ENCODE measurements around the gene RPP25L. TPM values are rescaled to one million over a fixed set of nuclear protein-coding genes. Genes with fewer than 3 reads are reported as not detected.

RPP25L gene
- total RNA-seq, 2 donors from 2014 or later, result 37.0 to 54.4 TPM

DNA sequence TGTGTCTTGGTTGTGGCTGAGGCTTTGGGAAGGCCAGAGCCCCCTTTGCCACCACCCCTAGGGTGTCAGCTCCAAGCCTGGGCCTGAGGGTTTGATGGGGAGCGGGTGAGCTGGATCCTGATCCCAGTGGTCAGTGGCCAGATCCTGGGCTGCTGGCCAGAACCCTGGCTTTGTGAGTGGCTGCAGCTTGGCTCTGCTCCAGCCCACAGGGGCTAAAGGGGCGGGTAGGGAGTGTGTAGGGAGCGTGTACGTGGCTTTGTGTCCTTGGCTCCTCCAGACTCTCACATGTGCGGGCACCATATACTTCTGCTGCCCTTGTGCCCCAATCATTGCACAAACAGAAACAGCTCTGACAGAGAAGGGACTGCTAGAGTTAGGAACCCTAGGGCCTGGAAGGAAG, 38.9 kb upstream of the RPP25L start:
- DNase-seq, result no peak
- Histone ChIP-seq H3K27me3 (no peaks in the 10 kb centered on the region), H3K27ac (peak overlapping the region; percentile 79), H3K9ac (ENCODE audit: low read depth in 2 of 2, low read length in 2 of 2) (no peak overlapping the region), H3K4me1 (peaks cover 14% of the 10 kb centered on the region), H3K36me3 (no peaks in the 10 kb centered on the region), H3K9me3 (no peaks in the 10 kb centered on the region), H3K4me3 (no peak overlapping the region)
- TF ChIP-seq, protein P1, sequence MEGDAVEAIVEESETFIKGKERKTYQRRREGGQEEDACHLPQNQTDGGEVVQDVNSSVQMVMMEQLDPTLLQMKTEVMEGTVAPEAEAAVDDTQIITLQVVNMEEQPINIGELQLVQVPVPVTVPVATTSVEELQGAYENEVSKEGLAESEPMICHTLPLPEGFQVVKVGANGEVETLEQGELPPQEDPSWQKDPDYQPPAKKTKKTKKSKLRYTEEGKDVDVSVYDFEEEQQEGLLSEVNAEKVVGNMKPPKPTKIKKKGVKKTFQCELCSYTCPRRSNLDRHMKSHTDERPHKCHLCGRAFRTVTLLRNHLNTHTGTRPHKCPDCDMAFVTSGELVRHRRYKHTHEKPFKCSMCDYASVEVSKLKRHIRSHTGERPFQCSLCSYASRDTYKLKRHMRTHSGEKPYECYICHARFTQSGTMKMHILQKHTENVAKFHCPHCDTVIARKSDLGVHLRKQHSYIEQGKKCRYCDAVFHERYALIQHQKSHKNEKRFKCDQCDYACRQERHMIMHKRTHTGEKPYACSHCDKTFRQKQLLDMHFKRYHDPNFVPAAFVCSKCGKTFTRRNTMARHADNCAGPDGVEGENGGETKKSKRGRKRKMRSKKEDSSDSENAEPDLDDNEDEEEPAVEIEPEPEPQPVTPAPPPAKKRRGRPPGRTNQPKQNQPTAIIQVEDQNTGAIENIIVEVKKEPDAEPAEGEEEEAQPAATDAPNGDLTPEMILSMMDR (IDR thresholded peaks at IDR 0.05), result no peak
- intact Hi-C loops (cut with DNase I), result no loop called here

DNA sequence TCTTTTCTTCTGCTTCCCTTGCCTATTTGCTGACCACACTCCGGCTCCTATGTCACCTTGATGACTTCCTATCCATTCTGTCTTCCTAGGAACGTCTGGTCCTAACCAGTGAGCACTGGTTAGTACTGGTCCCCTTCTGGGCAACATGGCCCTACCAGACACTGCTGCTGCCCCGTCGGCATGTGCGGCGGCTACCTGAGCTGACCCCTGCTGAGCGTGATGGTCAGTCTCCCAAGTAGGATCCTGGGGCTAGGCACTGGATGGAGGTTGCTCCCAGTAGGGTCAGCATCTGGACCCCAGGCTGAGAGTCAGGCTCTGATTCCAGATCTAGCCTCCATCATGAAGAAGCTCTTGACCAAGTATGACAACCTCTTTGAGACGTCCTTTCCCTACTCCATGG, 36.8 kb upstream of the RPP25L start:
- no peak for DNase-seq
- Histone ChIP-seq H3K36me3 (no peaks in the 10 kb centered on the region), H3K4me1 (peaks cover 14% of the 10 kb centered on the region), H3K4me3 (no peak overlapping the region), H3K9me3 (no peaks in the 10 kb centered on the region), H3K27ac (no peak overlapping the region), H3K9ac (ENCODE audit: low read depth in 2 of 2, low read length in 2 of 2) (no peak overlapping the region), H3K27me3 (no peaks in the 10 kb centered on the region)
- intact Hi-C loops (cut with DNase I), result no loop called here
- TF ChIP-seq, protein P1 (IDR thresholded peaks at IDR 0.05), result no peak

DNA sequence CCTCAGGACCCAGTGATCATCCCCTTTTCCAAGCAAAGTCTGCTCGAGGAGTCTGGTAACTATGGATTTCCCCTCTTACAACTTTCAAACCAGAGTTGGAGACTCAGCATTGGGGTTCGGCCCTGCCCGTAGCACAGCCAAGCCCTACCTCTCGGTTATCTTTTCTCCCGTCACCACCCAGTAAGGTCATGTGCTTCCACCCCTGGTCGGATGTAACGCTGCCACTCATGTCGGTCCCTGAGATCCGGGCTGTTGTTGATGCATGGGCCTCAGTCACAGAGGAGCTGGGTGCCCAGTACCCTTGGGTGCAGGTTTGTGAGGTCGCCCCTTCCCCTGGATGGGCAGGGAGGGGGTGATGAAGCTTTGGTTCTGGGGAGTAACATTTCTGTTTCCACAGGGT, 35.8 kb upstream of the RPP25L start:
- DNase-seq, result peak; percentile 51
- H3K4me3 ChIP-seq, result peak overlapping the region; percentile 88
- H3K27me3 ChIP-seq, result no peaks in the 10 kb centered on the region
- TF ChIP-seq, protein P1 (IDR thresholded peaks at IDR 0.05), result no peak
- peak overlapping the region; percentile 93 to 95 for H3K9ac ChIP-seq (ENCODE audit: low read depth in 2 of 2, low read length in 2 of 2)
- peaks cover 14% of the 10 kb centered on the region for H3K4me1 ChIP-seq
- H3K9me3 ChIP-seq, result no peaks in the 10 kb centered on the region
- intact Hi-C loops (cut with DNase I), result no loop called here
- H3K27ac ChIP-seq, result peak overlapping the region; percentile 97
- no peaks in the 10 kb centered on the region for H3K36me3 ChIP-seq

DNA sequence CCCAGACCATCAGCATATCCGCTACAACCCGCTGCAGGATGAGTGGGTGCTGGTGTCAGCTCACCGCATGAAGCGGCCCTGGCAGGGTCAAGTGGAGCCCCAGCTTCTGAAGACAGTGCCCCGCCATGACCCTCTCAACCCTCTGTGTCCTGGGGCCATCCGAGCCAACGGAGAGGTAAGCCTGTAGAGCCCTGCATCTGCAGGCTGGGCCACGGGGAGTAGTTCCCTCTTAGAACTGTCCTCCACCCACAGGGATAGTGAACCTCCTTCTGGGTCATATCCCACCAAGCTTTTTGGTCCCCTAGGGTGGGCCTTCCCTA, 35.1 kb upstream of the RPP25L start:
- H3K4me3 ChIP-seq, result peak overlapping the region; percentile 88
- peak overlapping the region; percentile 97 for H3K27ac ChIP-seq
- intact Hi-C loops (cut with DNase I), result no loop called here
- H3K36me3 ChIP-seq, result no peaks in the 10 kb centered on the region
- DNase-seq, result no peak
- H3K4me1 ChIP-seq, result peaks cover 10% of the 10 kb centered on the region
- peak overlapping the region; percentile 93 to 95 for H3K9ac ChIP-seq (ENCODE audit: low read depth in 2 of 2, low read length in 2 of 2)
- no peaks in the 10 kb centered on the region for H3K9me3 ChIP-seq
- H3K27me3 ChIP-seq, result no peaks in the 10 kb centered on the region
- TF ChIP-seq, protein P1 (IDR thresholded peaks at IDR 0.05), result no peak

DNA sequence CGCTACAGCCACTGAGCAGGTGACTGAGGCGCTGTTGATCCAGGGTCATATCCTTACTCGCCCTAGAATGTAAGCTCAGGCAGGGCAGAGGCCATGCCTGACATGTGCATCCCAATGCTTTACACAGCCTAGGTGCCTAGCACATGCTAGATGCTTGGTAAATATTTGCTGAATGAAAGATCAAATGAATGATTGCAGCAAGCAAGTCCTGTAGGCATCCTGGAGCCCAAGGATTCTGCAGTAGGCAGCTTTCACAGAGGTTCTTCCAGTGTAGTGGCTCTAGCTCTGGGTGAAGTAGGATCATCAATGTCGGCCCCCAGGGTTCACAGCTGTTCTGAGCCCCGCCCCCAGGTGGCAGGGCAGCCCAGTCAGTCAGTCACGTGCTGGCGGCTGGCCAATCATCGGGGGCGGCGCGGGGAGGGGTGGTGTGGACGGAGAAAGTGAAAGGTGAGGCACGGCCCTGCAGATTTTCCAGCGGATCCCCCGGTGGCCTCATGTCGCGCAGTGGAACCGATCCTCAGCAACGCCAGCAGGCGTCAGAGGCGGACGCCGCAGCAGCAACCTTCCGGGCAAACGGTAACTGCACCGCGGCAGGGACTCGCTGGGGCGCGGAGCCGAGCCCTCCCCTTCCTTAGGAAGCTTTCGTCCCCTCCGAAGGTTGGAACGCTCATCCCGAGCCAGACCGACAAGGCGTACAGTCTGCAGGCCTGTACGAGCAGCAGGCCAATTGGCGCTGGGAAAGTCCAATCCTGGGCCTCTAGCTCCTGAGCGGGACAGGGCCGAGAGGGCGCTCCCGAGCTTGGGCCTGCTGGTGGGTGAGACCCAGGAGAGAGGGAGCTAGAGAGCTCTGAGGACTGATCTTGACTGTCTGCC, 34.5 kb upstream of the RPP25L start, which contains the start of gene GALT:
TSS of gene GALT (plus strand) at position 465 of the 873 bp plus-strand sequence. CDS start at position 495, 30 bp downstream.
- TF ChIP-seq, protein P1 (IDR thresholded peaks at IDR 0.05), result peak; percentile 24

More for the DNA sequence above, 34.5 kb upstream of the RPP25L start, which contains the start of gene GALT:
- peak within 1 kb of the TSS; percentile 93 to 95 for H3K9ac ChIP-seq (ENCODE audit: low read depth in 2 of 2, low read length in 2 of 2)
- H3K27ac ChIP-seq, result peak within 1 kb of the TSS; percentile 97
- no peaks in the 10 kb centered on the region for H3K9me3 ChIP-seq
- no peaks in the 10 kb centered on the region for H3K27me3 ChIP-seq
- H3K4me1 ChIP-seq, result peaks cover 7% of the 10 kb centered on the region
- intact Hi-C loops (cut with DNase I), result no loop called here
- DNase-seq, result peak; percentile 100
- no peaks in the 10 kb centered on the region for H3K36me3 ChIP-seq
- peak within 1 kb of the TSS; percentile 88 for H3K4me3 ChIP-seq
